GF-D8 (cell line): Measurements from ENCODE around the gene RPL28.
"Not testable (repeated sequence)": the region's sequence is repeated elsewhere in the genome, so short reads cannot be mapped to it uniquely, and the experiment has no call there.

Experiments used
- DNase-seq: peaks from one replicate; lab custom pipeline; 2025; lab: John Stamatoyannopoulos, UW

RPL28 gene

GRCh38 chr19:55426042-55426441 lies 40.3 kb downstream of the RPL28 start:
- DNase-seq: no peak

- DNase-seq: no peak
Observed at GRCh38 chr19:55431183-55431582, 45.5 kb downstream of the RPL28 start.

- DNase-seq: no peak
Observed at GRCh38 chr19:55432241-55432959, 46.7 kb downstream of the RPL28 start.

GRCh38 chr19:55433292-55433691 lies 47.6 kb downstream of the RPL28 start:
- DNase-seq: no peak

- no peak for DNase-seq
Observed at GRCh38 chr19:55434356-55434919, 48.7 kb downstream of the RPL28 start.

GRCh38 chr19:55435020-55435419 lies 49.3 kb downstream of the RPL28 start:
- DNase-seq: no peak

GRCh38 chr19:55436847-55437246 lies 51.1 kb downstream of the RPL28 start:
- DNase-seq: no peak

- no peak for DNase-seq
Observed at GRCh38 chr19:55437410-55437809, 51.7 kb downstream of the RPL28 start.

- DNase-seq: no peak
Observed at GRCh38 chr19:55439052-55439451, 53.3 kb downstream of the RPL28 start.

- no peak for DNase-seq
Observed at GRCh38 chr19:55440411-55441105, 54.8 kb downstream of the RPL28 start.

- DNase-seq: no peak
Observed at GRCh38 chr19:55441319-55441691, 55.6 kb downstream of the RPL28 start.

- no peak for DNase-seq
Observed at GRCh38 chr19:55441692-55442321, 56.1 kb downstream of the RPL28 start.

GRCh38 chr19:55442372-55442961 lies 56.7 kb downstream of the RPL28 start:
- no peak for DNase-seq

- no peak for DNase-seq
Observed at GRCh38 chr19:55443045-55443823, 57.5 kb downstream of the RPL28 start, which contains the start of gene SHISA7. SHISA7 (minus strand) TSS chr19:55443300; CDS start chr19:55442863, 437 bp downstream.

GRCh38 chr19:55443824-55444480 lies 58.2 kb downstream of the RPL28 start:
- no peak for DNase-seq

GRCh38 chr19:55444646-55445045 lies 58.9 kb downstream of the RPL28 start:
- DNase-seq: no peak

GRCh38 chr19:55446060-55446459 lies 60.3 kb downstream of the RPL28 start:
- DNase-seq: no peak

- no peak for DNase-seq
Observed at GRCh38 chr19:55447421-55448174, 61.9 kb downstream of the RPL28 start.

GRCh38 chr19:55448175-55448490 lies 62.4 kb downstream of the RPL28 start:
- not testable (repeated sequence) for DNase-seq

- DNase-seq: no peak
Observed at GRCh38 chr19:55449469-55449868, 63.7 kb downstream of the RPL28 start.
